Activated naive CD8-positive, alpha-beta T cell treated with anti-CD3 and anti-CD28 coated beads, Interleukin-2, amount 50 U/mL, for 16 hours (primary cell): ENCODE measurements around the gene ADSL.

Experiments used
- DNase-seq: peaks from one replicate; pipeline ENCODE4 v3.0.0-alpha.2; 2020; ENCODE audit warnings: low read depth, low spot score

The ADSL gene

DNA sequence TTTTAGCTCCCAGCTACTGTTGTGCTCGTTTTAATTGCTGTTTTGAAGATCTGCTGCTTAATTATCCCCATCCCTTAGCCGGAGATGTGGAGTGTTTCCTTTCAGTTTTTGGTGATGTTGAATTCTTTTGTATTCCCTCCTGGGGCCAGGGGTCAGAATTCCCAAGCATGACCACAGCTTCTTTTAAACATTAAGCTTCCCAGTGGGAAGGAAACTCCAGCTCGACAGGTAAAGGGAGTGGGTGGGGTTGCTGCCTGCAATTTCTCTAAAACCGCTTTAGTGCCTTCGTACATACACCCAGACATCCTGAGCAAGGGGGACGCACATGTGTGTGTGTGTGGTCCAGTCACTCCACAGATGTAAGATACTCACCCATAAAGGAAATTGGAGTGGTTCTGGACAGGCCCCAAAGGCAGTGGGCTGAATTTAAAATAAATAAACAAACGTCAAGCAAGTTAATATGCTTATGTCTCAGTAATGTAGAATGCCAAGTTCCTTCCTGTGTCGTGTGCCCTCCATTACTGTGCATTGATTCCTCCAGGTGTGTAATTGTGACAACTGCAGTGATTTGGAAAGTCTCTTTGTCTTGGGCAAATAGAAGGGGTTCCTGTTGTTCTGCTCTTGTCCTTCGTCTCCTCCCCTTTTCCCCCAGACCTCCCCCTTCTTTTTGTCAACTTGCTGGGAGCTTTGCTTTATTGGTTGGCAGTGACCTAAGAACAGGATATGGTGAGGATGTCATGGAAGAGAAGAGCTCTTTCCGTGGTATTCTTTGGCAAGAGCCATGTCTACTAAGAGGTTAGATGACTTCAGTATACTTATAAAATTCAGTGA lies 19.2 kb upstream of the ADSL start:
- no peak for DNase-seq

DNA sequence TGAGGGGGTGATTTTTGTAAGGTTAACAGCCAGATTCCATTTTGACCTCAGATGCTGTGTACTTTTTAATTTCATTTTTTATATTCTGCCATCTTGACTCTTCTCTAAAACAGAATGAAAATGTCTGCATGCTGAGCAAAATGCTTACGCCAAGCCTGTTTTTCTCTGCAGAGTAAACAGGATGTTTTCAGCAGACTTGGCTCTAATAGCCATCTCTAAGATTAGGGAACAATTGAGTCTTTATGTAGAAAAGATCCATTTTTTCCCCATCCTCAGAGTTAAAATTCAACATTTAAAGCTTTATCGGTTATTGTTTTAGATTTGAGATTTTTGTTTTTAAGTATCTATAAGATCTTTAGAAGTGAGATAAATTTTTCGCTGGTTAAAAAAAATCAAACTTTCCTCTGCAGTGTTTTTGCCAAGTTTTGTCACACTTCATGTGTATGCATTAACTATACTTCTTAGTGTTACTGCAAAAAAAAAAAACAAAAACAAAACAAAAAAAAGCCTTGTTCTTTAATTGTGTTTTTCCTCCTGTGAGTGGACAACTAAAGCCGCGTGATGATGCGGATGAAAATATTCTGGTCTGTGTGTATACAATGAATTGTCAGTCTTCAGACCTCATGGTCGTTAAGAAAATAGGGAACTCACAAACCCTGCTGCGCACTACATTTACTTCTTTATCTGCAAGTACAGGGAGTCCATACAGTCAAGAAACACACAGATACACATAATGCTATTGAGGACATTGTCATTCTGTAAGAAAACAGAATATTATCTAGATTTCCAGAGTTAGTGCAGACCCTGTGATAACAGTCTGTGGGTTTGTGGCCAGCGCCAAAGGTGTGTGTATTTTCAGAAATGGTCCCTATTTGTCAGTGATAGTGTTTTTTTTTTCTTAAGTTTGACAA lies 17.5 kb upstream of the ADSL start:
- no peak for DNase-seq

DNA sequence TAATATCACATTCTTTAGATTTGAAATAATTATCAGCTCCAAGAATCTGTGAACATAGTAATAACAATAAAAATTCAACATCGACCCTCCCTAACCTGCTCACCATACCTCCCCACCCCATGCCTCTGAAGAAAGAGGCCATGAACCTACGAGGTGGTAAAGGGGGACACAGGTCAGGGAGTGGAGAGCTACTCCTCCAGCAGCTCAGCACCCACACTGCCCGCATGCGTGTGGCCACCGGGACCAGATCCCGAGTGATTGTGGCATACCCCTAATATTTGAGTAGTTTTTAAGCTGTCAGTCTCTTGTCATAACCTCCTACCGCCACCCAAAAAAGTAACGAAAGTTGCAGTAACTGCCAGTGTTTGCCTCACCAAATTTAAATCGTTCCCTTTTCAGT lies 16.8 kb upstream of the ADSL start:
- DNase-seq, result no peak

DNA sequence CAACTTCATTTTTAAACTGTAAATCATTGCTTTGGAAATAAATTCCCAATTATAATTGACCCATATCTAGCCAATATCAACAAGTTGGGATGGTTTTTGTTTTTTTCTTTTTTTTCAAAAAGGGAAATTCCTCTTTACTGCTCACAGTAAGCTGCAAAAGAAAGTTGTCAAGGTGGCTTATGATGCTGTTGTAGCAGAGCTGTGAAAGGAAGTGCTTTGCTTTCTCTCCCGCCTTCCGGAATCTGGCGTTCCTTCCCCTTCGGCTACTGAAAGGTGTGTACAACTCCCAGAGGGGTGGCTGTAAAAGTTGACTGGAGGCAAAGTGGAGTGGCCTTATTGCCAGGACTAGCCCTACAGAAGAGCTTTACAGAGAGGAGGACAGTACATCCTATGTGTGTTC lies 16.2 kb upstream of the ADSL start:
- DNase-seq, result no peak

DNA sequence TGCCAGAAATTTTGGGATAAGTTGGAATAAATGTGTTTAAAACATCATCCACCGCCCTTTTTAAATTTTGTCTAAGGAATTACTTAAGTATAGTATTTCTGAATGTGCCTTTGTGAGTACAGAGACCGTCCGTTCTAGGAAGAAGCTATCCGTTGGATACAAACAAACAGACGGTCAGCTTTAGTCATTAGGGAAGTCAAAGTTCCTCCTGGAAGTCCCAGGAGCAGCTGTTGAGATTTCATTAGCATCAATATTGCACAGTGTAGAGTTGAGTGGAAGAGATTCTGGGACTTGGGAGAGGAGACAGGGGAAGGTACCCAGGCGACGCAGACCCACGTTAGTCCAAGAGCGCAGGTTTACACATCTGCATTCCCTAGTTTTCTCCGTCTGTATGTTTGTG lies 15.7 kb upstream of the ADSL start:
- no peak for DNase-seq

DNA sequence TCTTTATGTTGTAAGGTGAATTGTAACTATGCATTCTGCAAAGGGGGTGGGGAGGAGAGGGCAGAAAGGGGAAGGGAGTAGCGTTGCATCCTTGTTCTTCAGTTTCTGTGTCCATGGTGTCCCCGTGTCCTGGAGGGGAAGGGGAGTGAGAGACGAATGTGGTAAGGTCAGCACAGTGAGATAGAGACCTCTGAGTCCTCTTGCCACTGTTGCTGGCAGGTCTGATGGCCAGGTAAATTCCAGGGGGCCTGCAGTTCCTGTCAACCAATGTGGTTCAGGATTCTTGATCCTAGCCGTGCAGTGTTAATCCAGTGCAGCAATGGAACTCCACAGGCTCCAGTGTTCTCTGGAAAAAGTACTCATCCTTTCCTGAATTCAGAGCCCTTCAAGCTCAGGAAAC lies 14.6 kb upstream of the ADSL start:
- no peak for DNase-seq

DNA sequence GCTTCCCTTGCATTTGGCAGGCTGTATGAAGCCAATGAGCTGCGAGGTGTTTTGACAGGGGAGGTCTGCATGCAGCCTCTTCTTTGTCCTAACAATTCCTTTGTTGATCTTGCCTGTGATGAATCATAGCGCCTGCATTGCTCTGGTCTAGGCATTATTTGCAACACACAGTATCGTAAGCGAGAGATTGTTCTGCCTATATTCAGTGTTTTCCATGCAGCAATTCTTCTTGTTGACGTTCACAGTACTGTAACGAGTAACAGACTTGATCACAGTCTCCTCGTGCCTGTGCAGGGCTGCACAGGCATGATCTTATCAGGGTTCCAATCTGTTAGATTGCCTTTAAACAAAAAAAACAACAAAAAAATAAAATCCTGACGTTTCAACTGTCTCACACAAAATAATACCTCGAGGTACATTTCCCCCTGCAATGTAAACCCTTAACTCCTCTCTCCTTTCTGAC lies 13.9 kb upstream of the ADSL start:
- DNase-seq, result no peak

DNA sequence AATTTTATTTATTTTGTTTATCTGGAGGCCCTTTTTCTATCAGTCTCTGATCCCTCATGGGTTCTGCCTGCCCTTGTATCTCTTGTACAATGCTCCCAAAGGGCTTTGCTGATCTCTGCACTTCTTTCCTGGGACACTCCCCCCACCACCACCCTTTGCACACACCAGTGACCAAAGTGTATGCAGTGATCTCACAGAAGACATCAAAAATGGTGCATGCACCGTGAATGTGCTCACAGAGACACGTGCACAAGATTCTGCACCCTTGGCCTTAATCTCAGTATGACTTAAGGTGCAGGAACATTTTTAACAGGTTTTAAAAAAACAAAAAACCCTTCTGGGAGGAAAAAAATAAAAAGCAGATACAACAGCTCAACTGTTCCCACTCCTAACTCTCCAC lies 12.2 kb upstream of the ADSL start:
- no peak for DNase-seq

DNA sequence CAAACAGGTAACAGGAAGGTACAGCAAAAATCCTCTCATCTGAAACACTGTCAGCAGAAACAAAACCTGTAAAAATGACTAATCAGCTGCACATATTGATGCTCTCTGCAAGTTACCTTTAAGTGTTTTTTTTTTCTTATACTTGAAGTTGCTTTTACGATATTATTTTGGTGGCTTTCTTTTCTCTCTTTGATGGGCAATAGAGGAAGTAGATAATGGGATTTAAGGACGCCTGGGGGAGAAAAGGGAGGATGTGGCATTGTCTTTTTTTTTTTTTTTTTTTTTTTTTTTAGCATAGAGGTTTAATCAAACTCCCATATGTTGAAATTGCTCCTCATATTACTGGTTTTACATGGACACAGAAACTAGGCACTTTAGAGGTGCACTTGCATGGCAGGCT lies 11.4 kb upstream of the ADSL start:
- no peak for DNase-seq

DNA sequence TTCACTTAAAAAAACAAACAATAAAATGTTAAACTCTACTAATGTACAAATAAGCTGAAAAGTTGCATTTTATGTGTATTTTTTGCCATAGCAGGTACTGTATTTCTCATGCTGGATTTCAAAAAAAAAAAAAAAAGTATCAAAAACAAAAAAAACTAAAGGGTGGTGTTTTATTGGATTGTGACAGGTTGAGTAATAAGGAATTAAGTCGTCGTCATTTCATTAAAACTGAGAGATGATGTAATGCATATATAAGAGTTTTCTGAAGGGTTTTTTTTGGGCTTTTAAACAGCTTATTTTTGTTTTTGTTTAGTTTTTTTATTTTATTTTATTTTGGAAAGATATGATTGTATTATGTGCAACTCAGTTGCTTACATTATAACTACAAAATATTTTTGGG lies 10.9 kb upstream of the ADSL start:
- DNase-seq, result no peak

DNA sequence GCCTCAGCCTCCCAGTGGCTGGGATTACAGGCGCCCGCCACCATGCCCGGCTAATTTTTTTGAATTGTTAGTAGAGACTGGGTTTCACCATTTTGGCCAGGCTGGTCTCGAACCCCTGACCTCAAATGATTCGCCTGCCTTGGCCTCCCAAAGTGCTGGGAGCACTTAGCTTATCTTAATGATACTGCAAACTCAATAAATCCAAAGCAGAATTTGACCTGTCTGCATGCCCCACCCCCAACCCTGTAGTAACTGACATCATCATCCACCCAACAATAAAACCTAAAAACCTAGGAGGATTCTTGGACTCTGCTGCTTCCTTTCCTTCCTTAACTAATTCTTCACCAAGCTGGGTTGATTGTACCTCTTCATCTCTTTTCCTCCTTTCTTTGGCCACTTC lies 6.3 kb upstream of the ADSL start:
- no peak for DNase-seq

DNA sequence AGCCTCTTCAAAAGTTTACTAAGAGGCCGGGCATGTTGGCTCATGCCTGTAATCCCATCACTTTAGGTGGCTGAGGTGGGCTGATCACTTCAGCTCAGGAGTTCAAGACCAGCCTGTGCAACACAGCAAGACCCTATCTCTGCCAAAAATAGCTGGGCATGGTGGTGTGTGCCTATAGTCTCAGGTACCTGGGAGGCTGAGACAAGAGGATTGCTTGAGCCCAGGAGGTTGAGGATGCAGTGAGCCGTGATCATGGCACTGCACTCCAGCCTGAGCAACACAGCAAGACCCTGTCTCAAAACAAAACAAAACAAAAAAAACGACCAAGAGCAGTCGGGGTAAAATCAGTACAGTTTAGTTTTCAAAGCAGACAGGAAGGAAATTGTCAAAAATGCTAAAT lies 4.7 kb upstream of the ADSL start:
- no peak for DNase-seq

DNA sequence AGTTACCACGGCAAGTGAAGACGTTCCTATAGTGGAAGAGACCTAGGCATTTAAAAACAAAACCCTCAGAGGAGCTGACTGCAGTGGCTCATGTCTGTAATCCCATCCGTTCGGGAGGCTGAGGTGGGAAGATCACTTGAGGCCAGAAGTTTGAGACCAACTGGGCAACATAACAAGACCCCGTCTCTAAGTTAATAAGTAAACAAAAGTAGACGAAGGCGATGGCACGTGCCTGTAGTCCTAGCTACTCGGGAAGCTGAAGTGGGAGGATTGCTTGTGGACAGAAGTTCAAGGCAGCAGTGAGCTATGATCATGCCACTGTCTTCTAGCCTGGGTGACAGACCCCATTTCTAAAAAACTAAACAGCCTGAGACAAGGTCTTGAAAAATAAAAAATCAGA lies 3.8 kb upstream of the ADSL start:
- DNase-seq, result no peak

DNA sequence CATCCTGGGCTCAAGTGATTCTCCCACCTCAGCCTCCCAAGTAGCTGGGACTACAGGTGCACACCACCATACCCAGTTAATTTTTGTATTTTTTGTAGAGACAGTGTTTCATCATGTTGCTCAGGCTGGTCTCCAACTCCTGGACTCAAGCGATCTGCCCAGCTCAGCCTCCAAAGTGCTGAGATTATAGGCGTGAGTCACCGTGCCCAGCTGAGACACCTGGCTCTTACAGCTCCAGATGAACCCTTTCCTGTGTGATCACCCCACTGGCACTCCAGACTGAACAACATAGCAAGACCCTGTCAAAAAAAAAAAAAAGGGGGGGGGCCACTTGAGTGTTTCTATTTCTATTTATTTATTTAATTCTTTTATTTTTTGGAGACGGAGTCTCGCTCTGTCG lies 1.0 kb upstream of the ADSL start:
- DNase-seq, result no peak

DNA sequence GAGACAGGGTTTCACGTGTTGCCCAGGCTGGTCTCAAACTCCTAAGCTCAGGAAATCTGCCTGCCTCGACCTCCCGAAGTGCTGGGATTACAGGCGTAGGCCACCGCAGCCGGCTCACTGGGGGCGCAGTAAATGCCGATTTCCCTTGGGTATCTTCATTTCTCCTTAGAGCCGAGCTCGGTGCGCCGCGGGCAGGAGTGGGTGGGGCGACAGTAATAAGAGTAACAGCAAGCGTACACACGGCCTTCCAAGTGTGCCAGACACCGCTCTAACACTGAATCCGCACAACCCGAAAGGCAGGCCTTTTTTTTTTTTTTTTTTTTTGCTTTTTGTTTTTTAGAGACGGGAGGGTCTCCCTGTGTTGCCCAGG lies 500 bp upstream of the ADSL start:
- no peak for DNase-seq

DNA sequence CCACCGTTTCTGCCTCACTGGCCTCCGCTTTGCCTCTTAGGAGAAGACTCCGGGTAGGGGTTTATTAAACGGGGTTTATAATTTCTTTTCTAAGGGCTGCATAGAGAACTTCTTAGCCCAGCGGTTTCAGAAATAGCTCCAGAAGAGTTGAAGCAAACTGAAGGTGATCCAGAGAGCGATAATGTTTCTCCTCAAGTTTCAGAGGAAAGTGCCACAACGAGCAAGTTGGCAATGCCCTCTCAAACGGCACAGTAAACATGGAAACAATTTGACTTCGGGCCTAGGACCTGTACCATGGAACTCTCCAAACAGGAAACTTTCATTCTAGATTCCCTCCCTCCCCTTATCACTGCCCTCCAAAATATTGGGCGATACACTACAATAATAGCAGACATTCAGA lies 1.0 kb downstream of the ADSL start:
- DNase-seq, result no peak

DNA sequence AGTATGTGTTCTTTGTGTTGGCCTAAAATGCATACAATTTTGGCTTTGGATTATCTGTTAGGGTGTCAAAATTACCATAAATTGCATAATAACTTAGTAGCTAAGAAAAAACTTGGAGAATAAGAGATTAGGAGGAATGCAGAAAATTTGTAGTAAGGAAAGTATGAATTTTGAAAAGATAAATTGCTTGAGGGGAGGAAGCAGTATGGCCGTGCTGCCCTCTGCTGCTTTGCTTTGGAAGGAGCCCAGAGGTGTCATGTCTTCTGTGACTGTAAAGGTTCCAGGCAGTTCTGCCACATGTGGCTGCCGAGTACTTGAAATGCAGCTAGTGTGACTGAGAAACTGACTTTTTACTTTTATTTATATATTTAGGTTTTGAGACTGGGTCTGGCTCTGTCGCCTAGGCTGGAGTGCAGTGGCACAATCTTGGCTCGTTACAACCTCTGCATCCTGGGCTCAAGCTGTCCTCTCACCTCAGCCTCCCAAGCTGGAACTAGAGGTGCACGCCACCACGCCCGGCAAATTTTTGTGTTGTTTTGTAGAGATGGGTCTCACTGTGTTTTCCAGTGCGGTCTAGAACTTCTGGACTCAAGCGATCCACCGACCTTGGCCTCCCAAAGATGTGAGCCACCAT lies 1.8 kb downstream of the ADSL start:
- peak; percentile 37 for DNase-seq

DNA sequence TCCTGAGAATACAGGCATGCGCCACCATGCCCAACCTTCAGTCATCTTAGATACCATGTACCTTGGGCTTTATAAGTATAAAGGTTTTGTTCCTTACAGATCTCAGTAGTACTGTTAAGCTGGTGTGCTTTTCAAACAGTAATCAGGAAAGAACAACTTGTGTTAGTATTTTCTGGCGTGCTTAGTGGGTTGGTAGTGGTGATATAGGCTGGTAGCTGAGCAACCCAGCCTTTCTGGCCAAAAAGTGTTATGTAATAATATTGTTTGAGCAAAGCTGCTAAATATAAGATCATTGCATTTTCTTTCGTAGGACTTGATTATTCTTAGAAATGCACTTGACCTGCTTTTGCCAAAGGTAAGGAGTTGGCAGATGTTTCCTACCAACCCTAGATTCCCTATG lies 6.5 kb downstream of the ADSL start:
- no peak for DNase-seq

DNA sequence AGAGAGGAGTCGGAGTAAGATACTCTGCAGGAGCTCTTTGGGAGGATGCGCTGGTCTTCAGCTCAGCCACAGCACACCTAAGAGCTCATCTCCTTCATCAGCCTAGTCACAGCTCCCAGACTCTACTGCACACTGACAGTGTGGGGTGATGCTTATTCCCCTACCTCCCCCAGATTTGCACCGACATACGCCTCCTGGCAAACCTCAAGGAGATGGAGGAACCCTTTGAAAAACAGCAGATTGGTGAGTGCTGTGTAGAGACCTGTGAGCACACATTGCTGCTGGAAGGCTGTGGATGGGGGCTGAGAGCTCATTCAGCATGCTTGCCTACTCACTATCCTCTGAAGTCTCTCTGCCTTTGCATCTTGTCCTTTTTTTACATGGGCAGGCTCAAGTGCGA lies 14.8 kb downstream of the ADSL start:
- DNase-seq, result no peak

DNA sequence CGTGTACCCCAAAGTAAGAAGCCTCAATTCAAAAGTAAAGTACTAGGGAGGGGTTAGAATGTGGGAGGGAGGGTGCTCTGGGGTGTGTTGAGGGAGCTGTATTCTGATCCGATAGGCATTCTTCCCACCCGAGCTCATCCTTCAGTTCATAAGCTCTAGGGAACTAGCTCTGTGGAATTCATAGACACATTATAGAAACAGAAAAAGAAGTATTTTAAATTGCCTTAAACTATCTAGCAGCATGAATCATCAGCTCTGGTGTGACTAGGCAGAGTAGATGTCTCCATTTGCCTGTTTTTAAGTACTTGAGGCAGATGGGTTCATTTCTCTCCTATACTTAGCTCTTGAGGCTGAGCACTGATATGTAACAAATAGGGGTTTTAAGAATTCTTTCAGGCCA lies 16.8 kb downstream of the ADSL start:
- DNase-seq, result no peak

DNA sequence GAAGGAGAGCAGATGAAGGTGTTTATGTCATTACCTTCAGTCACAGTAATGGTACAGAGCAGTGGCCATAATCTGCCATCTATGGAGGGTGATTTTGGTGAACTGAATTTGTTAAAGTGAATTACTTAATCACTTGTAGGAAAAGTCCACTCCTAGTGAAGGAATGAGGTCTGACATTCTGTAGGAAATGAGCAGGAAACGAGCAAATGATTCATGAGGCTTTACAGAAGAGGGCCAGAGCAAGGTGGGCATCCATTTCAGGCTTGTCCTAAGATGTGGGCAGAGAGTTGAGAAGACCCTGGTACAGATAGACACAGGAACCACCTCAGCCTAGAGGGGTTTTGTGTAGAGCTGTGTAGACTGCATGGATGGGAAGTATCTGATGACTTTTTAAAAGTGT lies 18.1 kb downstream of the ADSL start:
- no peak for DNase-seq

DNA sequence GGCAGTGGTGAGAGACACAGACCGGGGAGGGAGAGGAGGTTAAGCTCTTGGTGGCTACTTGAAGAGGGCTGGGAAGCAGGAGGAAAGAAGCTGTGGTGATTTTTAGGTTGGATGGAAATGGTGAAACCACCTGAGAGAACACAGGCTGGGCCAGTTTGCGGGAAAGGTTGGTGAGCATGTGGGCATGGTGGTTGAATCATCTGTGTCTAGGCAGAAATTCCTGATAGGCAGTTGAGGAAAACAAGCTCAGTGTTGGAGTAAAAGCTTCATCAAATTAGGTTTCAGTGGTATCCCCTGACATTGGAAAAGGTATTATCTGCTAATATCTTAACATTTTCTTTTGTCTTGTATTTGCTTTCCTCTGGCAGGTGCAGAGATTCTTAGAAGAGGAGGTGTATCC lies 19.8 kb downstream of the ADSL start:
- DNase-seq, result no peak

DNA sequence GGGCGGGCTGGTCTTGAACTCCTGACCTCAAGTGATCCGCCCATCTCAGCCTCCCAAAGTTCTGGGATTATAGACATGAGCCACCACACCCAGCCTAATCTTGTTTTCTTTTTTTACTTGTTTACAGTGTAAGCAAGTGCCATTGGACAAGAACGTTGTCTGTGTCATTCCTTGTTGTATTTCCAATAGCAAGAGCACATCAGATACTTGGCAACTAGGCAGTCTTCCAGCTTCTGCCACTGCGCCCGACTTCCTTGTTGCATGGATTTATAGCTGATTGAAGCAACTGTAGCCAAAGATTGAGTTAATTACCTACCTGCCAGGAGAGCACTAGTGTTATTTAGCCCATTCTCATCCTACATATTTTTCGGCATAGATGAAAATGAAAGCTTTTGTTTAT lies 21.0 kb downstream of the ADSL start:
- DNase-seq, result no peak
